Tibial nerve (tissue), 4 donors: Measurements from ENCODE around the gene MAPRE2. TPM values are rescaled to one million over a fixed set of nuclear protein-coding genes. Genes with fewer than 3 reads are reported as not detected.

Experiments used
- DNase-seq, 2 donors: peaks; one replicate each; pipeline ENCODE4 v3.0.0-alpha.2; 2019; ENCODE audit warnings: low spot score in 2 of 2
- H3K27ac ChIP-seq, 4 donors: fragments of 200-600 bp; sonication (generic) in 3 of 4; one replicate each; pipeline ENCODE4 v1.5.1; 2017 to 2019; ENCODE audit warnings: mild to moderate bottlenecking in 1 of 4
- H3K27me3 ChIP-seq, 2 donors: fragments of 200-600 bp; sonication (generic) in 1 of 2; one replicate each; pipeline versions ENCODE4 v1.5.1 to v1.6.0; 2017 to 2019
- H3K36me3 ChIP-seq, 3 donors: fragments of 200-600 bp; sonication (generic); one replicate each; pipeline ENCODE4 v1.5.1; 2018 to 2019
- H3K4me1 ChIP-seq, 4 donors: fragments of 200-600 bp; sonication (generic) in 3 of 4; one replicate each; pipeline ENCODE4 v1.5.1; 2017 to 2019
- H3K4me3 ChIP-seq, 4 donors: fragments of 200-600 bp; sonication (generic) in 3 of 4; one replicate each; pipeline ENCODE4 v1.5.1; 2017 to 2019; ENCODE audit warnings: mild to moderate bottlenecking in 1 of 4, moderate library complexity in 1 of 4
- H3K9me3 ChIP-seq, 4 donors: fragments of 200-600 bp; sonication (generic) in 3 of 4; one replicate each; pipeline ENCODE4 v1.5.1; 2017 to 2019
- CTCF ChIP-seq, 5 experiments: fragments of 200-600 bp in 3 of 5; fragments of 450-650 bp in 2 of 5; sonication (generic) in 3 of 5; IDR thresholded peaks; one replicate each; pipeline ENCODE4 v1.5.1; 2016 to 2019; ENCODE audit warnings: antibody characterized with exemption in 5 of 5, mild to moderate bottlenecking in 3 of 5, moderate library complexity in 2 of 5
- EP300 ChIP-seq, 2 donors: sonication (generic); formaldehyde crosslinking; IDR thresholded peaks; one replicate each; pipeline ENCODE4 v1.6.1; 2017; ENCODE audit warnings: antibody characterized with exemption in 2 of 2, mild to moderate bottlenecking in 1 of 2
- POLR2A ChIP-seq, 2 donors: fragments of 450-650 bp; IDR thresholded peaks; one replicate each; pipeline ENCODE4 v1.6.1; 2017; ENCODE audit warnings: antibody characterized with exemption in 2 of 2, mild to moderate bottlenecking in 2 of 2, moderate library complexity in 2 of 2
- WGBS, 2 donors: methylation state at CpG; one replicate each; pipeline ENCODE4 v1.1.5; 2018; 5-methylcytosine and 5-hydroxymethylcytosine counted together
- total RNA-seq, 4 donors: library from RNA; depleted of rRNA; stranded (reverse); fragments of >200 nt; gene quantifications; one replicate each; pipeline ENCODE4 v1.1.0, GENCODE V29; 2016

MAPRE2 gene
- total RNA-seq, 4 donors from 2014 or later: 18.9 to 33.3 (median 29.4) TPM

- no peaks in the 10 kb centered on the region for H3K9me3 ChIP-seq
- WGBS, 2 donors: 93 to 99% methylated on average over 4 of the region's 4 CpGs
Observed at GRCh38 chr18:35179906-35180305, 138.7 kb downstream of the MAPRE2 start.

GRCh38 chr18:35180455-35180854, 139.2 kb downstream of the MAPRE2 start:
- 19 to 29% methylated on average over 1 of the region's 1 CpG for WGBS, 2 donors
- DNase-seq: no peak
- Histone ChIP-seq H3K9me3 (no peaks in the 10 kb centered on the region), H3K27ac (no peak overlapping the region), H3K4me3 (no peak overlapping the region), H3K4me1 (peaks cover 0 to 4% (median 0%) of the 10 kb centered on the region in 4 donors), H3K27me3 (no peaks in the 10 kb centered on the region), H3K36me3 (no peaks in the 10 kb centered on the region)
- TF ChIP-seq CTCF (IDR thresholded peaks at IDR 0.05) (no peak), POLR2A (IDR thresholded peaks at IDR 0.05) (no peak), EP300 (IDR thresholded peaks at IDR 0.05) (no peak)

More at GRCh38 chr18:35179906-35180305, 138.7 kb downstream of the MAPRE2 start:
- Histone ChIP-seq H3K4me1 (peaks cover 0 to 3% (median under 1%) of the 10 kb centered on the region in 4 donors), H3K27me3 (no peaks in the 10 kb centered on the region), H3K4me3 (no peak overlapping the region), H3K36me3 (no peaks in the 10 kb centered on the region), H3K27ac (no peak overlapping the region)
- TF ChIP-seq CTCF (IDR thresholded peaks at IDR 0.05) (no peak), POLR2A (IDR thresholded peaks at IDR 0.05) (no peak), EP300 (IDR thresholded peaks at IDR 0.05) (no peak)
- DNase-seq: no peak

- H3K36me3 ChIP-seq: no peaks in the 10 kb centered on the region
- H3K9me3 ChIP-seq: no peaks in the 10 kb centered on the region
- no peak overlapping the region for H3K27ac ChIP-seq
- H3K4me3 ChIP-seq: no peak overlapping the region
- DNase-seq: no peak
- no peaks in the 10 kb centered on the region for H3K27me3 ChIP-seq
- TF ChIP-seq CTCF (IDR thresholded peaks at IDR 0.05): no peak
- no peak for TF ChIP-seq POLR2A (IDR thresholded peaks at IDR 0.05)
- TF ChIP-seq EP300 (IDR thresholded peaks at IDR 0.05): no peak
- WGBS, 2 donors: 93 to 94% methylated on average over 6 of the region's 6 CpGs
- H3K4me1 ChIP-seq: peaks cover 0 to 14% (median 2%) of the 10 kb centered on the region in 4 donors
Observed at GRCh38 chr18:35182151-35182550, 140.9 kb downstream of the MAPRE2 start.

- DNase-seq: no peak
- WGBS, 2 donors: 75 to 79% methylated on average over 5 of the region's 5 CpGs
- Histone ChIP-seq H3K4me3 (no peak overlapping the region), H3K4me1 (peaks cover 0 to 18% (median 2%) of the 10 kb centered on the region in 4 donors), H3K27ac (peak overlapping the region in 1 of 4 donors; percentile 86), H3K36me3 (no peaks in the 10 kb centered on the region), H3K27me3 (no peaks in the 10 kb centered on the region), H3K9me3 (no peaks in the 10 kb centered on the region)
- TF ChIP-seq POLR2A (IDR thresholded peaks at IDR 0.05) (no peak), EP300 (IDR thresholded peaks at IDR 0.05) (no peak), CTCF (IDR thresholded peaks at IDR 0.05) (no peak)
Observed at GRCh38 chr18:35183886-35184285, 142.7 kb downstream of the MAPRE2 start.

GRCh38 chr18:35185771-35186170, 144.6 kb downstream of the MAPRE2 start:
- H3K27me3 ChIP-seq: no peaks in the 10 kb centered on the region
- 48 to 64% methylated on average over 2 of the region's 2 CpGs for WGBS, 2 donors
- no peak for DNase-seq

More at GRCh38 chr18:35185771-35186170, 144.6 kb downstream of the MAPRE2 start:
- Histone ChIP-seq H3K36me3 (no peaks in the 10 kb centered on the region), H3K4me3 (no peak overlapping the region), H3K27ac (peak overlapping the region in 3 of 4 donors; percentile 15 to 86 (median 73)), H3K4me1 (peaks cover 0 to 34% (median 2%) of the 10 kb centered on the region in 4 donors), H3K9me3 (no peaks in the 10 kb centered on the region)
- TF ChIP-seq POLR2A (IDR thresholded peaks at IDR 0.05): no peak
- no peak for TF ChIP-seq EP300 (IDR thresholded peaks at IDR 0.05)
- TF ChIP-seq CTCF (IDR thresholded peaks at IDR 0.05): peak in 1 of 5 experiments; percentile 8
